OCI-LY1 (cell line): ENCODE results near the gene ISL1.

ENCODE experiments used
- CTCF ChIP-seq: fragments of 200-600 bp; sonication (generic), shearing (Covaris generic); IDR thresholded peaks from 2 replicates; pipeline ENCODE4 v1.5.1; 2017; ENCODE audit warnings: mild to moderate bottlenecking, antibody characterized with exemption, low read length, moderate library complexity, mixed read lengths
- EZH2 ChIP-seq: fragments of 200-600 bp; sonication (generic), shearing (Covaris generic); IDR thresholded peaks from 2 replicates; pipeline ENCODE4 v1.8.0; 2017; ENCODE audit warnings: borderline replicate concordance, mixed run types, mild to moderate bottlenecking, antibody characterized with exemption, low read length, moderate library complexity, mixed read lengths

DNA sequence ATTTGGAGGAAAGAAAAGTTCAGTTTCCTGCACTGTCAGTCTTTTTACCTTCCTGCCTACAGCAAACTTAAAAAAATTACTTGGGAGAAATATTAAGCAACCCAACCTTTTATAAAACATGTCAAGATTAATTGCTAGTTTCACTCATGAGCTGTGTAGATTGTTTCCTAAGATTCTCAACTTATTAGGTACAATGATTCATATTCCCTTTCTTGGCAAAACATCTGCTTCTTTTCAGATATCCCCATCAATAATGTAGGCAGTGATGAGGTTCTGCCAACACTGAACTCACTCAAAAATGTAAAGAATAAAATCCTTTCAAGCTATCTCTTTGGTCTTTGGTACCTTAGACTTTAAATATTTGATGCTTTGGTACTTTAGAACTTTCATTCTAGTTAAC lies 56.0 kb downstream of the ISL1 start:
- no peak for TF ChIP-seq CTCF
- no peak for TF ChIP-seq EZH2
